ENCODE results near the gene KLHL1. TPM values are rescaled to one million over a fixed set of nuclear protein-coding genes. Genes with fewer than 3 reads are reported as not detected.

KLHL1 gene
- total RNA-seq, 1 experiment from 2014 or later, result not detected

- ChIA-PET CTCF (no interaction called here), POLR2A (no interaction called here)
- ATAC-seq, result no peak
- no peaks in the 10 kb centered on the region for H3K4me1 ChIP-seq (ENCODE audit: control insufficient read depth, insufficient read depth, low read length)
- H3K27ac ChIP-seq (ENCODE audit: low read length), result no peak overlapping the region
- no peak for DNase-seq (ENCODE audit: low read depth, low spot score)
- no TSS peak for BruUV-seq (replicated peaks)
- H3K9me3 ChIP-seq (ENCODE audit: control insufficient read depth, insufficient read depth, low read depth, low read length), result no peaks in the 10 kb centered on the region
- TF ChIP-seq REST (IDR thresholded peaks at IDR 0.05; ENCODE audit: insufficient read depth in 1 of 2, low read depth in 2 of 2, low read length in 1 of 2) (no peak), SIN3A (IDR thresholded peaks at IDR 0.05; ENCODE audit: borderline replicate concordance, insufficient read depth, low read depth, low read length) (no peak), TCF7L2 (IDR thresholded peaks at IDR 0.05; ENCODE audit: low read depth, low read length) (no peak), CTCF (IDR thresholded peaks at IDR 0.05) (no peak), POLR2AphosphoS5 (IDR thresholded peaks at IDR 0.05; ENCODE audit: low read depth, low read length) (no peak)
- in situ Hi-C loops (cut with HindIII; ENCODE audit: low pct_unique_long_range_greater_than_20kb, low sequenced_read_pairs), result no loop called here
- H3K36me3 ChIP-seq (ENCODE audit: control insufficient read depth, insufficient read depth, low read length), result no peaks in the 10 kb centered on the region
- intact Hi-C loops (cut with micrococcal nuclease; ENCODE audit: unreplicated experiment), result no loop called here
- H3K27me3 ChIP-seq (ENCODE audit: control insufficient read depth, insufficient read depth, low read length), result no peaks in the 10 kb centered on the region
- no peak overlapping the region for H3K4me3 ChIP-seq (ENCODE audit: low read depth in 2 of 2, low read length in 2 of 2)
These were observed 195.6 kb downstream of the KLHL1 start for GRCh38 chr13:69912630-69913029.

- no TSS peak for BruUV-seq (replicated peaks)
- in situ Hi-C loops (cut with HindIII; ENCODE audit: low pct_unique_long_range_greater_than_20kb, low sequenced_read_pairs), result no loop called here
- Histone ChIP-seq H3K4me1 (ENCODE audit: control insufficient read depth, insufficient read depth, low read length) (no peaks in the 10 kb centered on the region), H3K9me3 (ENCODE audit: control insufficient read depth, insufficient read depth, low read depth, low read length) (no peaks in the 10 kb centered on the region), H3K4me3 (ENCODE audit: low read depth in 2 of 2, low read length in 2 of 2) (no peak overlapping the region), H3K27ac (ENCODE audit: low read length) (no peak overlapping the region), H3K36me3 (ENCODE audit: control insufficient read depth, insufficient read depth, low read length) (no peaks in the 10 kb centered on the region), H3K27me3 (ENCODE audit: control insufficient read depth, insufficient read depth, low read length) (no peaks in the 10 kb centered on the region)
- ChIA-PET CTCF (no interaction called here), POLR2A (no interaction called here)
- TF ChIP-seq TCF7L2 (IDR thresholded peaks at IDR 0.05; ENCODE audit: low read depth, low read length), result no peak
- TF ChIP-seq CTCF (IDR thresholded peaks at IDR 0.05), result no peak
- no peak for TF ChIP-seq SIN3A (IDR thresholded peaks at IDR 0.05; ENCODE audit: borderline replicate concordance, insufficient read depth, low read depth, low read length)
- no peak for TF ChIP-seq POLR2AphosphoS5 (IDR thresholded peaks at IDR 0.05; ENCODE audit: low read depth, low read length)
- no peak for TF ChIP-seq REST (IDR thresholded peaks at IDR 0.05; ENCODE audit: insufficient read depth in 1 of 2, low read depth in 2 of 2, low read length in 1 of 2)
- no peak for ATAC-seq
- intact Hi-C loops (cut with micrococcal nuclease; ENCODE audit: unreplicated experiment), result no loop called here
- no peak for DNase-seq (ENCODE audit: low read depth, low spot score)
These were observed 197.5 kb downstream of the KLHL1 start for GRCh38 chr13:69910800-69911199.

Measured in Panc1 (cell line).